Cardiac muscle cell (in vitro differentiated cells and primary cell): ENCODE results near the gene ITPKB. TPM values are rescaled to one million over a fixed set of nuclear protein-coding genes. Genes with fewer than 3 reads are reported as not detected.

Source experiments
- DNase-seq, 2 donors: peaks; one replicate each; pipeline versions ENCODE4 v3.0.0 to v3.0.0-alpha.2; 2010 to 2017; ENCODE audit warnings: low read depth in 1 of 2, low spot score in 1 of 2
- H3K27ac ChIP-seq: fragments of 200-600 bp; sonication (generic); 2 replicates; pipeline ENCODE4 v1.5.1; 2016
- H3K27me3 ChIP-seq: fragments of 200-600 bp; sonication (generic); 2 replicates; pipeline ENCODE4 v1.6.0; 2016; ENCODE audit warnings: control low read depth
- H3K36me3 ChIP-seq: fragments of 200-600 bp; sonication (generic); 2 replicates; pipeline ENCODE4 v1.5.1; 2016; ENCODE audit warnings: control low read depth
- H3K4me1 ChIP-seq: fragments of 200-600 bp; sonication (generic); 2 replicates; pipeline ENCODE4 v1.8.1; 2017; ENCODE audit warnings: low read depth, mild to moderate bottlenecking, mixed run types
- H3K4me3 ChIP-seq: fragments of 200-600 bp; sonication (generic); 2 replicates; pipeline ENCODE4 v1.5.1; 2016; ENCODE audit warnings: mild to moderate bottlenecking
- H3K9me3 ChIP-seq: fragments of 200-600 bp; sonication (generic); 2 replicates; pipeline ENCODE4 v1.5.1; 2017; ENCODE audit warnings: low read depth, mild to moderate bottlenecking, control low read depth
- polyA plus RNA-seq: library from polyadenylated mRNA; unstranded; fragments of >200 nt; fragmentation: Nextera tagmentation; extraction: Ambion mirVana; gene quantifications from 2 replicates; pipeline ENCODE4 v1.2.1, GENCODE V29; 2016
- total RNA-seq: library from RNA; depleted of rRNA; stranded (reverse); fragments of >200 nt; gene quantifications from 2 replicates; pipeline ENCODE4 v1.2.3, GENCODE V29; 2016
- TF ChIP-seq, protein P1 (sequence below): IDR thresholded peaks from 2 replicates; pipeline ENCODE4 v1.5.1; 2012; ENCODE audit warnings: low read depth, mild to moderate bottlenecking, low read length

Gene ITPKB
- total and polyA plus RNA-seq, 2 experiments from 2014 or later = 3.8 to 12.0 TPM

DNA sequence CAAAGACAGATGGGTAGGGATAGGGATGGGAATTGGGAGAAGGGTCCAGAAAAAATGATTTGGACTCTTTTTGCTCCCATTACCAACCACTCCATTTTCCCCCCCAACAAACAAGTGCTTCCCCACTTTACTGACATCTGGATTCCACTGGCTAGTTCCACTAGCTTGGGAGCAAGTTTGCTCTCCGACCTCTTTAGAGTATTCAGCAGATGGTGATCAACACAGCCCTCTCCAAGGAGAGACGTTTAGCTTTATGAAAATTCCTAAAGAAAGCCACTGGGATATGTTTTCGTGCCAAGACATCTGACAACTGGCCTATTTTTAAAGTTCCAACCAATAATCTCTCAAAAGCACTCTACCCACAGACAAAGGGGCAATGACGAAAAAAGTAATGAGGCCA is 50.3 kb downstream of the ITPKB start:
- Histone ChIP-seq H3K9me3 (no peaks in the 10 kb centered on the region), H3K27ac (no peak overlapping the region), H3K4me3 (no peak overlapping the region), H3K4me1 (peaks cover 42% of the 10 kb centered on the region), H3K27me3 (no peaks in the 10 kb centered on the region), H3K36me3 (no peaks in the 10 kb centered on the region)
- DNase-seq = no peak
- TF ChIP-seq, protein P1, sequence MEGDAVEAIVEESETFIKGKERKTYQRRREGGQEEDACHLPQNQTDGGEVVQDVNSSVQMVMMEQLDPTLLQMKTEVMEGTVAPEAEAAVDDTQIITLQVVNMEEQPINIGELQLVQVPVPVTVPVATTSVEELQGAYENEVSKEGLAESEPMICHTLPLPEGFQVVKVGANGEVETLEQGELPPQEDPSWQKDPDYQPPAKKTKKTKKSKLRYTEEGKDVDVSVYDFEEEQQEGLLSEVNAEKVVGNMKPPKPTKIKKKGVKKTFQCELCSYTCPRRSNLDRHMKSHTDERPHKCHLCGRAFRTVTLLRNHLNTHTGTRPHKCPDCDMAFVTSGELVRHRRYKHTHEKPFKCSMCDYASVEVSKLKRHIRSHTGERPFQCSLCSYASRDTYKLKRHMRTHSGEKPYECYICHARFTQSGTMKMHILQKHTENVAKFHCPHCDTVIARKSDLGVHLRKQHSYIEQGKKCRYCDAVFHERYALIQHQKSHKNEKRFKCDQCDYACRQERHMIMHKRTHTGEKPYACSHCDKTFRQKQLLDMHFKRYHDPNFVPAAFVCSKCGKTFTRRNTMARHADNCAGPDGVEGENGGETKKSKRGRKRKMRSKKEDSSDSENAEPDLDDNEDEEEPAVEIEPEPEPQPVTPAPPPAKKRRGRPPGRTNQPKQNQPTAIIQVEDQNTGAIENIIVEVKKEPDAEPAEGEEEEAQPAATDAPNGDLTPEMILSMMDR = no peak

- Histone ChIP-seq H3K27ac (no peak overlapping the region), H3K9me3 (no peaks in the 10 kb centered on the region), H3K4me1 (peaks cover 42% of the 10 kb centered on the region), H3K27me3 (no peaks in the 10 kb centered on the region), H3K4me3 (no peak overlapping the region), H3K36me3 (no peaks in the 10 kb centered on the region)
- DNase-seq = no peak
- TF ChIP-seq, protein P1 = no peak
These were observed 50.9 kb downstream of the ITPKB start for GRCh38 chr1:226688056-226688748.

GRCh38 chr1:226687426-226687825 is 51.7 kb downstream of the ITPKB start:
- Histone ChIP-seq H3K36me3 (no peaks in the 10 kb centered on the region), H3K4me1 (peaks cover 35% of the 10 kb centered on the region), H3K4me3 (no peak overlapping the region), H3K9me3 (no peaks in the 10 kb centered on the region), H3K27me3 (no peaks in the 10 kb centered on the region), H3K27ac (no peak overlapping the region)
- TF ChIP-seq, protein P1 = no peak
- no peak for DNase-seq

GRCh38 chr1:226686440-226687425 is 52.3 kb downstream of the ITPKB start:
- H3K9me3 ChIP-seq = no peaks in the 10 kb centered on the region
- no peaks in the 10 kb centered on the region for H3K36me3 ChIP-seq
- peaks cover 30% of the 10 kb centered on the region for H3K4me1 ChIP-seq
- no peak overlapping the region for H3K4me3 ChIP-seq
- no peak for DNase-seq
- no peak overlapping the region for H3K27ac ChIP-seq
- TF ChIP-seq, protein P1 = no peak
- H3K27me3 ChIP-seq = no peaks in the 10 kb centered on the region

DNA sequence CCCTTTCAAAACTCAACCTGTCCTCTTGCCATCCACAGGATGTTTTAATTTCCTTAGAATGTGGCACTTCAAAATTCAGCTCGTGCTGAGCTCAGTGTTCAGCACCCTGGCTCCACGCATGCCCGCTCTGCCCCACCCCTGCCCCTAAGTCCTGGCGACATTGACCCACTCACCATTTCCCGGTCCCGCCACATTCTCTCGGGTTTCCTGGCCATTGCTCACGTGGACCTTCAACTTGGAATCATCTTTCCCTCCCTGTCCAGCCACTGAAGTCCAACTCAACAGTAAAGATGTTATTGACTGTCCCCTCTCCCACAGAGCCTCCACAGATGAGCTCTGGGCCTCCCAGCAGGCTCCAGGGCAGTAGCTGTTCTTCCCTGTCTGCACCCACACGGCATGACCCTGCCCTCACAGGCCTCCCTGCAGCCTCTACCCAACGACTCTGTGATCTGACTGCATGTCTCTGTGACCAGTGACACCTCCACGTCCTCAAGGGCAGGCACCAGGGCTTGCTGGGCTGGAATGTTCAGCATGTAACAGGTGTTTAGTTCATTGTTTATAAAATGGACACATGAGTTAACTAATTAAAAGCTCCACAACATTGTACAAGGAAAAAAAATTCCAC is 53.8 kb downstream of the ITPKB start:
- Histone ChIP-seq H3K27me3 (no peaks in the 10 kb centered on the region), H3K27ac (no peak overlapping the region), H3K36me3 (no peaks in the 10 kb centered on the region), H3K4me3 (no peak overlapping the region), H3K9me3 (no peaks in the 10 kb centered on the region), H3K4me1 (peaks cover 25% of the 10 kb centered on the region)
- TF ChIP-seq, protein P1 = no peak
- no peak for DNase-seq
